Subcutaneous abdominal adipose tissue (tissue), 5 donors: ENCODE measurements around the gene MYPN.

ENCODE experiments used
- H3K27ac ChIP-seq: one replicate; pipeline ENCODE4 v1.7.0; 2013; ENCODE audit warnings: low read depth, mild to moderate bottlenecking, inconsistent platforms, low read length, moderate library complexity
- H3K27me3 ChIP-seq, 5 donors: one replicate each; pipeline ENCODE4 v1.7.0; 2013; ENCODE audit warnings: low read length in 5 of 5, inconsistent platforms in 1 of 5; ENCODE audit not compliant: control insufficient read depth in 5 of 5, insufficient read depth in 4 of 5
- H3K36me3 ChIP-seq, 5 donors: one replicate each; pipeline ENCODE4 v1.7.0; 2013; ENCODE audit warnings: low read length in 5 of 5; ENCODE audit not compliant: control insufficient read depth in 5 of 5, insufficient read depth in 5 of 5
- H3K4me1 ChIP-seq, 5 donors: one replicate each; pipeline ENCODE4 v1.7.0; 2013; ENCODE audit warnings: low read length in 5 of 5, mild to moderate bottlenecking in 3 of 5, moderate library complexity in 1 of 5; ENCODE audit not compliant: control insufficient read depth in 5 of 5, insufficient read depth in 5 of 5
- H3K4me3 ChIP-seq, 5 donors: one replicate each; pipeline ENCODE4 v1.7.0; 2013; ENCODE audit warnings: low read length in 5 of 5, low read depth in 1 of 5
- H3K9ac ChIP-seq, 5 donors: one replicate each; pipeline ENCODE4 v1.7.0; 2013; ENCODE audit warnings: low read length in 5 of 5, mild to moderate bottlenecking in 4 of 5, moderate library complexity in 3 of 5
- H3K9me3 ChIP-seq, 5 donors: one replicate each; pipeline ENCODE4 v1.7.0; 2013; ENCODE audit warnings: low read length in 5 of 5; ENCODE audit not compliant: control insufficient read depth in 5 of 5
- donor health status: healthy.
- donor health status: healthy.
- donor health status: healthy.
- donor health status: healthy.
- donor health status: healthy.

Gene MYPN

GRCh38 chr10:68158031-68158430, 48.7 kb downstream of the MYPN start:
- Histone ChIP-seq H3K4me3 (no peak overlapping the region), H3K9me3 (no peaks in the 10 kb centered on the region), H3K36me3 (no peaks in the 10 kb centered on the region), H3K9ac (no peak overlapping the region), H3K27me3 (no peaks in the 10 kb centered on the region), H3K27ac (no peak overlapping the region), H3K4me1 (peaks cover 0 to 16% (median 9%) of the 10 kb centered on the region in 5 donors)

- H3K36me3 ChIP-seq: no peaks in the 10 kb centered on the region
- no peak overlapping the region for H3K9ac ChIP-seq
- H3K27ac ChIP-seq: no peak overlapping the region
- no peaks in the 10 kb centered on the region for H3K27me3 ChIP-seq
- H3K9me3 ChIP-seq: no peaks in the 10 kb centered on the region
- no peaks in the 10 kb centered on the region for H3K4me1 ChIP-seq
- no peak overlapping the region for H3K4me3 ChIP-seq
These were observed 54.4 kb downstream of the MYPN start for GRCh38 chr10:68163735-68164134.

GRCh38 chr10:68165643-68166042, 56.4 kb downstream of the MYPN start:
- H3K9ac ChIP-seq: no peak overlapping the region
- no peak overlapping the region for H3K27ac ChIP-seq
- H3K36me3 ChIP-seq: no peaks in the 10 kb centered on the region
- H3K4me3 ChIP-seq: no peak overlapping the region
- no peaks in the 10 kb centered on the region for H3K4me1 ChIP-seq
- no peaks in the 10 kb centered on the region for H3K9me3 ChIP-seq
- no peaks in the 10 kb centered on the region for H3K27me3 ChIP-seq

- Histone ChIP-seq H3K27me3 (no peaks in the 10 kb centered on the region), H3K36me3 (no peaks in the 10 kb centered on the region), H3K9ac (no peak overlapping the region), H3K27ac (no peak overlapping the region), H3K4me1 (no peaks in the 10 kb centered on the region), H3K9me3 (no peaks in the 10 kb centered on the region), H3K4me3 (no peak overlapping the region)
These were observed 57.7 kb downstream of the MYPN start for GRCh38 chr10:68166871-68167585.

DNA sequence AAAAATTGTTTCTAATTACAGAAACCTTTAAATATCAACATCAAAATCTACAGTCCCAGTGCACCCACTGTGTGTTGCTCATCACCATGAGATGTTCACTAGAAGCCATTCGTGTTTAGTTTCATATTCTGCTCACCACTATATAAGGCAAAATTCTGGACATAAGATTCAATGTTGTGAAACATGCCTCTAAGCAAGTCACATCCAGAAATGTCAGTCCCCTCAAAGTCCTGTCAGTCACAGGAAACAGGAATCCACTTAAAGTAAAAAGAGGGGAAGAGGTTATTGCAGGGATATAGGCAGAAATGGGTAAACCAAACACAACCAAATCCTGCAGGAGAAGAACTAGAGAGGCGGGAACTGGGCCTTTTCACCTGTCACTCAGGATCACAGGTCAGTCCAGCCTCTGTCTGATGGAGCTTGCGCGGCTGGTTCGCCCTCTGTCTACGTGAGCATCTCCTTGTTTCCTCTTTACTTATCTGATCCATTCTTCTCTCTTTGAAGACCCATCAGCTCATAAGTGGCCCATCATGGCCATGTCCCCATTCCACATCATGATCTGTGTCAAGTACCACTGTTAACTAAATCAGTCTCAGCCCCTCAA, 58.4 kb downstream of the MYPN start:
- H3K36me3 ChIP-seq: no peaks in the 10 kb centered on the region

GRCh38 chr10:68171539-68172080, 62.3 kb downstream of the MYPN start:
- Histone ChIP-seq H3K4me1 (no peaks in the 10 kb centered on the region), H3K27me3 (no peaks in the 10 kb centered on the region), H3K4me3 (no peak overlapping the region), H3K9me3 (no peaks in the 10 kb centered on the region), H3K9ac (no peak overlapping the region), H3K36me3 (no peaks in the 10 kb centered on the region), H3K27ac (no peak overlapping the region)

More for the DNA sequence above, 58.4 kb downstream of the MYPN start:
- H3K27me3 ChIP-seq: no peaks in the 10 kb centered on the region
- no peaks in the 10 kb centered on the region for H3K4me1 ChIP-seq
- no peak overlapping the region for H3K27ac ChIP-seq
- H3K9ac ChIP-seq: no peak overlapping the region
- H3K9me3 ChIP-seq: no peaks in the 10 kb centered on the region
- no peak overlapping the region for H3K4me3 ChIP-seq

- no peak overlapping the region for H3K4me3 ChIP-seq
- no peaks in the 10 kb centered on the region for H3K4me1 ChIP-seq
- no peaks in the 10 kb centered on the region for H3K36me3 ChIP-seq
- H3K27me3 ChIP-seq: no peaks in the 10 kb centered on the region
- H3K9me3 ChIP-seq: no peaks in the 10 kb centered on the region
- H3K27ac ChIP-seq: no peak overlapping the region
- H3K9ac ChIP-seq: no peak overlapping the region
These were observed 63.0 kb downstream of the MYPN start for GRCh38 chr10:68172324-68172723.

GRCh38 chr10:68175949-68176348, 66.7 kb downstream of the MYPN start:
- no peaks in the 10 kb centered on the region for H3K9me3 ChIP-seq
- no peaks in the 10 kb centered on the region for H3K4me1 ChIP-seq
- H3K9ac ChIP-seq: no peak overlapping the region
- no peak overlapping the region for H3K4me3 ChIP-seq
- H3K27ac ChIP-seq: no peak overlapping the region
- H3K27me3 ChIP-seq: no peaks in the 10 kb centered on the region
- H3K36me3 ChIP-seq: no peaks in the 10 kb centered on the region

DNA sequence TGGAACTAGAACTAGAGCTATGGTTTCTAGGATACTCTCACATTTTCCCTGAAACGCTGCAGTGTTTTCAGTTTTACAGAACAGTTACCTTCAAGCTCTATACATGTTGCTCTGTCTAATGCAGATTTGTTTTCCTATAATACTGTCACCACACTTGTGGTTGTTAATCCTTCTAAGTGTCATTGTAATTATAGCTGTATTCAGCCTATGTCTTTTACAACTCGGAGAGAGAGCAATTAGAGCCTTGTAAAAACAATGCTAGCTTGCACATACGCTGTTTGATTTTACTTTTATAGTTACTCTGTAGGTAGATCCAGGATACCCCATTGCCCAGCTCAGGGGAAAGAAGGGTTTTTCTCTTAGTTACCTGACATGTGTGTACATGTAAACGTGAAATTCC, 67.5 kb downstream of the MYPN start:
- no peak overlapping the region for H3K4me3 ChIP-seq
- no peaks in the 10 kb centered on the region for H3K27me3 ChIP-seq
- no peak overlapping the region for H3K9ac ChIP-seq
- no peaks in the 10 kb centered on the region for H3K36me3 ChIP-seq
- no peaks in the 10 kb centered on the region for H3K9me3 ChIP-seq
- no peak overlapping the region for H3K27ac ChIP-seq
- H3K4me1 ChIP-seq: no peaks in the 10 kb centered on the region

DNA sequence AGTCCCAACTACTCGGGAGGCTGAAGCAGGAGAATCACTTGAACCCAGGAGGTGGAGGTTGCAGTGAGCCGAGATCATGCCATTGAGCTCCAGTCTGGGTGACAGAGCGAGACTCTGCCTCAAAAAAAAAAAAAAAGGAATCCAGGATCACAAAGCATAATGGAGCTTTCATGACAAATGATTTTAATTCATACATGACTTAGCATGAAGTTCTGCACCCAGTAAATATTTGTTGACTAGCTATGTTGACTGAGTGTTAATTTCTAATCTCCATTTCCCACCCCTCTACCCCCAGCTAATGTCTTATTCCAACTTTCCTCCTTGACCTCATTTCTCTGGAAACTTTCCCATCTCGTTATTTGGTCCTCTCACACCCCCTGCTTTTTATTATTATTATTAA, 69.3 kb downstream of the MYPN start:
- H3K9me3 ChIP-seq: no peaks in the 10 kb centered on the region
- H3K4me3 ChIP-seq: no peak overlapping the region

More for the DNA sequence above, 69.3 kb downstream of the MYPN start:
- Histone ChIP-seq H3K36me3 (no peaks in the 10 kb centered on the region), H3K27me3 (no peaks in the 10 kb centered on the region), H3K27ac (no peak overlapping the region), H3K4me1 (no peaks in the 10 kb centered on the region), H3K9ac (no peak overlapping the region)
